ENCODE results near the gene CELF5. TPM values are rescaled to one million over a fixed set of nuclear protein-coding genes. Genes with fewer than 3 reads are reported as not detected.

CELF5 gene
- total and polyA plus RNA-seq, 2 donors (not counting 1 experiment from before 2014, with no cell fraction given): 0.15 TPM; not detected in 1

DNA sequence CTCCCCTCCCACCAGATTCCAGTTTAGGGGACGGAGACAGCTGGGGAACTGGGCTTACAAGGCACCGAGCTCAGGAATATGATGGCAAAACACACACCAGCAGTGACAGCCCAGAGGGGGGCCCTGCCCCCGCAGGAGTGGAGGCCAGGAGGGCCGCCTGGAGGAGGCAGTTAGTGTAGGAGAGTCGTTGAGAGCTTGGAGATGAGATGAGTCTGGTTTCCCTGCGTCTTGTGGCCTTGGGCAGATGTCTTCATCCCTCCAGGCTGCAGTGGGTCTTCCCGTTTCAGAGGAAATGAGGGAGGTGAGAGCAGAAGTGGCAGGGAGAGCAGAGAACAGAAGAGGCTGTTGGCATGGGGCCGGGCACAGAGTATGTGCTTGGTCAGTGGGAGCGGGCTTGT, 4.9 kb downstream of the CELF5 start:
- no peaks in the 10 kb centered on the region for H4K20me1 ChIP-seq (ENCODE audit: control insufficient read depth, insufficient read depth, low read length, poor library complexity, severe bottlenecking)
- H3K4me3 ChIP-seq (ENCODE audit: control extremely low read depth in 1 of 5, extremely low read depth in 1 of 5, insufficient read depth in 1 of 5, low read depth in 2 of 5, low read length in 4 of 5): no peak overlapping the region
- H3K9me3 ChIP-seq (ENCODE audit: control extremely low read depth in 1 of 3, control insufficient read depth in 2 of 3, insufficient read depth in 1 of 3, low read length in 2 of 3): peaks cover 0 to 10% (median 0%) of the 10 kb centered on the region in 3 donors
- intact Hi-C loops (cut with micrococcal nuclease): no loop called here
- DNase-seq (no peak), ATAC-seq (ENCODE audit: low read depth) (no peak)
- H3K79me2 ChIP-seq (ENCODE audit: control insufficient read depth, insufficient read depth, low read length): no peaks in the 10 kb centered on the region
- peaks cover 32% of the 10 kb centered on the region for H3K27me3 Mint-ChIP-seq
- ChIA-PET CTCF (interaction anchor here (0.7 kb wide), 1 partner anchor 342 kb away, joined by 3 read pairs; no protein-coding TSS in a partner anchor), POLR2A (interaction anchor here (0.6 kb wide), 1 partner anchor 14 kb away, joined by 5 read pairs; no protein-coding TSS in a partner anchor)
- no peaks in the 10 kb centered on the region for H3K9me3 Mint-ChIP-seq (ENCODE audit: insufficient read depth)
- H3K36me3 ChIP-seq (replicated peaks in 1 of 2; ENCODE audit: control extremely low read depth in 1 of 2, control insufficient read depth in 1 of 2, extremely low read depth in 1 of 2, insufficient read depth in 2 of 2, low read length in 1 of 2): no peaks in the 10 kb centered on the region
- TF ChIP-seq EZH2 (IDR thresholded peaks at IDR 0.05; ENCODE audit: borderline replicate concordance, insufficient read depth, low read depth, low read length, poor library complexity, severe bottlenecking): no peak
- no peak for TF ChIP-seq CTCF (IDR thresholded peaks at IDR 0.05)
- peaks cover 5% of the 10 kb centered on the region for H3K4me1 Mint-ChIP-seq
- H3K4me2 ChIP-seq (replicated peaks; ENCODE audit: low read depth, low read length, poor library complexity, severe bottlenecking): no peak overlapping the region
- no peak overlapping the region for H2AFZ ChIP-seq (ENCODE audit: insufficient read depth, low read depth, low read length, poor library complexity, severe bottlenecking)
- no peak overlapping the region for H3K27ac Mint-ChIP-seq
- no peak overlapping the region for H3K4me3 Mint-ChIP-seq
- no peak overlapping the region for H3K9ac ChIP-seq (ENCODE audit: low read length)
- peaks cover 0 to 53% (median 19%) of the 10 kb centered on the region in 4 experiments for H3K27me3 ChIP-seq (replicated peaks in 1 of 4; ENCODE audit: control extremely low read depth in 1 of 4, control insufficient read depth in 3 of 4, insufficient read depth in 4 of 4, low read length in 3 of 4)
- H3K27ac ChIP-seq (ENCODE audit: low read length in 2 of 2): no peak overlapping the region
- 59% methylated on average over 9 of the region's 9 CpGs for WGBS (ENCODE audit: insufficient coverage)
- H3K4me1 ChIP-seq (ENCODE audit: control insufficient read depth in 2 of 2, insufficient read depth in 2 of 2, low read length in 2 of 2): peaks cover 0 to 2% of the 10 kb centered on the region in 2 donors

DNA sequence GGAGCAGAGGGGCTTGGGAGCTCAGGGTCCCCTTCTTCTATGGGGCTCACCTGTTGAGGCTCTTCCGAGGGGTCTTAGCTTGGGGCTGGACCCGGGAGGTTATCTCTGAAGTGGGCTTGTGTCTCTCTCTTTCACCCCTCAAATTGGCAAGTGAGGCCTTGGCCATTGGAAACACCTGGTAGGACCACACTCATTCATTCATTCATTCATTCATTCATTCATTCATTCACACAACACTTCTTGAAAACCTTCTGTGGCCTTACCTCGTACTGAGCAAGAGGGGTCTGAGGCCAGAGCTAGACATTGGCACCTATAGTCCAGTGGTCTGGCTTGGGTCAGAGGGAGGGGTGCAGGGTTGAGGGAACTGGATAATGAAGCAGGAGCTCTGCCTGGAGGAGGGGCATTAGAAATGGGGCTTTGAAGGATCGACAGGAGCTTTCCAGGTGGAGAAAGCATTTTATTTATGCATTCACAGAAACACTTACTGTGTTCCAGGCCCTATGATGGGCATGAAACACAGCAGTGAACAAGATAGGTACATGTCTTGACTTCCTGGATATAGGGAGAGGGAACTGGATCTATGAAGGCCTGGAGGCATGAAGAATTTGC, 5.5 kb downstream of the CELF5 start:
- peaks cover 5% of the 10 kb centered on the region for H3K4me1 Mint-ChIP-seq
- Histone ChIP-seq H3K4me2 (replicated peaks; ENCODE audit: low read depth, low read length, poor library complexity, severe bottlenecking) (no peak overlapping the region), H3K9ac (ENCODE audit: low read length) (no peak overlapping the region), H3K27me3 (replicated peaks in 1 of 4; ENCODE audit: control extremely low read depth in 1 of 4, control insufficient read depth in 3 of 4, insufficient read depth in 4 of 4, low read length in 3 of 4) (peaks cover 0 to 56% (median 19%) of the 10 kb centered on the region in 4 experiments), H3K79me2 (ENCODE audit: control insufficient read depth, insufficient read depth, low read length) (no peaks in the 10 kb centered on the region), H3K27ac (ENCODE audit: low read length in 2 of 2) (no peak overlapping the region), H2AFZ (ENCODE audit: insufficient read depth, low read depth, low read length, poor library complexity, severe bottlenecking) (no peak overlapping the region), H3K36me3 (replicated peaks in 1 of 2; ENCODE audit: control extremely low read depth in 1 of 2, control insufficient read depth in 1 of 2, extremely low read depth in 1 of 2, insufficient read depth in 2 of 2, low read length in 1 of 2) (no peaks in the 10 kb centered on the region), H3K4me3 (ENCODE audit: control extremely low read depth in 1 of 5, extremely low read depth in 1 of 5, insufficient read depth in 1 of 5, low read depth in 2 of 5, low read length in 4 of 5) (no peak overlapping the region), H3K9me3 (ENCODE audit: control extremely low read depth in 1 of 3, control insufficient read depth in 2 of 3, insufficient read depth in 1 of 3, low read length in 2 of 3) (peaks cover 0 to 14% (median 0%) of the 10 kb centered on the region in 3 donors), H4K20me1 (ENCODE audit: control insufficient read depth, insufficient read depth, low read length, poor library complexity, severe bottlenecking) (no peaks in the 10 kb centered on the region), H3K4me1 (ENCODE audit: control insufficient read depth in 2 of 2, insufficient read depth in 2 of 2, low read length in 2 of 2) (no peaks in the 10 kb centered on the region)
- ATAC-seq (ENCODE audit: low read depth) (no peak), DNase-seq (no peak)
- H3K27ac Mint-ChIP-seq: no peak overlapping the region
- WGBS (ENCODE audit: insufficient coverage): 90% methylated on average over 2 of the region's 4 CpGs
- intact Hi-C loops (cut with micrococcal nuclease): no loop called here
- TF ChIP-seq EZH2 (IDR thresholded peaks at IDR 0.05; ENCODE audit: borderline replicate concordance, insufficient read depth, low read depth, low read length, poor library complexity, severe bottlenecking): no peak
- no peak for TF ChIP-seq CTCF (IDR thresholded peaks at IDR 0.05)
- H3K9me3 Mint-ChIP-seq (ENCODE audit: insufficient read depth): no peaks in the 10 kb centered on the region
- ChIA-PET POLR2A (no interaction called here), CTCF (interaction anchor here (0.6 kb wide), 1 partner anchor 268 kb away, joined by 4 read pairs; no protein-coding TSS in a partner anchor)
- peaks cover 35% of the 10 kb centered on the region for H3K27me3 Mint-ChIP-seq
- H3K4me3 Mint-ChIP-seq: no peak overlapping the region

Measured in B cell (primary cell).